Urinary bladder (tissue), 4 donors: ENCODE measurements around the gene SLC38A3. TPM values are rescaled to one million over a fixed set of nuclear protein-coding genes. Genes with fewer than 3 reads are reported as not detected.
"Not testable (repeated sequence)": the region's sequence is repeated elsewhere in the genome, so short reads cannot be mapped to it uniquely, and the experiment has no call there.

Source experiments
- DNase-seq: peaks from one replicate; pipeline ENCODE4 v3.0.0-alpha.2; 2015; ENCODE audit errors: extremely low spot score
- H3K27ac ChIP-seq: one replicate; pipeline ENCODE4 v1.5.1; 2013; ENCODE audit warnings: low read depth, mild to moderate bottlenecking, moderate library complexity
- H3K36me3 ChIP-seq: one replicate; pipeline ENCODE4 v1.6.1; 2013; ENCODE audit warnings: mild to moderate bottlenecking, moderate library complexity; ENCODE audit not compliant: insufficient read depth
- H3K4me1 ChIP-seq: one replicate; pipeline ENCODE4 v1.6.1; 2013; ENCODE audit warnings: mild to moderate bottlenecking, moderate library complexity; ENCODE audit not compliant: insufficient read depth
- H3K4me3 ChIP-seq: one replicate; pipeline ENCODE4 v1.5.1; 2013; ENCODE audit warnings: low read depth, low read length
- WGBS: extraction: QIAGEN DNeasy Blood & Tissue Kit; methylation state at CpG from one replicate; pipeline ENCODE4 v1.1.7; 2013; 5-methylcytosine and 5-hydroxymethylcytosine counted together
- polyA plus RNA-seq: library from polyadenylated mRNA; stranded (reverse); fragments of 200-250 nt; gene quantifications from one replicate; pipeline ENCODE4 v1.2.3, GENCODE V29; 2013
- total RNA-seq: library from RNA; depleted of rRNA; stranded (reverse); fragments of >200 nt; gene quantifications from one replicate; pipeline ENCODE4 v1.2.3, GENCODE V29; 2014
- donor health status: healthy with polysubstance abuse.
- donor health status: healthy.

The SLC38A3 gene
- total and polyA plus RNA-seq, 2 donors: 0.14 to 0.63 TPM

DNA sequence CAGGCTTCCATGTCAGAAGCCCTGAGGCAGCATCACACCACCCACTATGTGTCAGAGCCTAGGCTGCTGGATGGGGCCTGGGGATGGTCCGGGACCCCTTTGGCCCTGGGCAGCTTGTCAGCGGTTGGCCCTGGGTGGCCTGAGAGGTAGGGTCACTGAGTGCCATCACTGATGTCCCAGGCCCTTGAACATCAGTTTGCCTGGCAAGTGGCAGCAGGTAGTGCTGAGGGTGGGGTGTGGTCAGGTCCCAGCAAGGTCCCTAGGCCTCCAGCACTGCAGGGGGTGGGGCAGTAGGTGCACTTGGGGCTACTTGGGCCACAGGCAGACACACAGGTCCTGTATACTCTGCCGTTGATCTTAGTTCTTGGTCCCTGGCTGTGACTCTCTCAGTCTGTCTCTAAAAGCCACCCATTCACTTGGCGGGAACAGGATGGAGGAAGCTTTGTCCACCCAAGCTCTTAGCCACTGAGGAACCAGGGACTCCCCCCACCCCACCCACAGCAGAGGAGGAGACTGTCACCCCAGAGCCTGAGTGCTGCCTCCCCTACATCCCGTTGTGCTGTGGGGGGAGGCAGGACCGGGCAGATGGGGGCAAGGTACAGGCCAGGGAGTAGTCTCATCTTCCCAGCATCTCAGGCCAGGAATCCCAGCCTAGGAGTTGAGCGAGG, 36.8 kb downstream of the SLC38A3 start:
- no peak overlapping the region for H3K4me3 ChIP-seq
- 64% methylated on average over 7 of the region's 7 CpGs for WGBS
- no peak overlapping the region for H3K27ac ChIP-seq
- DNase-seq: no peak
- no peaks in the 10 kb centered on the region for H3K4me1 ChIP-seq
- H3K36me3 ChIP-seq: no peaks in the 10 kb centered on the region

DNA sequence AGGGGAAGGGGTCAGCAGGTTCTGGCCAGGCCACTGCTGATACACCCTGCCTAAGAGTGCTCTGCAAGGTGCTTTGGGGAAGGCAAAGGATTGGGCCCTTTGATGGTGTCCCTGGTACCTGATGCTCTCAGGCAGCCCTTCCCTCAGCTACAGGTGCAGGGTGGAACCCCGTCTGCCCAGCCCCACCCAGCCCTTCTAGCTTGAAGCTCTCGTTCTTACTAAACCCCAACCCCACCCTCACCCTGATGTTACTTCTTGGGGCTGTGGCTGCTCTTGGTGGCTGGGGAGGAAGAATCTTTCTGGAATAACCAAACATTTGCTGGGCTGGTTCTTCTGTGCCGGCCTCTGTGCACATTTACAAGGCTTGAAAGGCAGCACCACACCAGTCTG, 37.3 kb downstream of the SLC38A3 start:
- Histone ChIP-seq H3K4me3 (no peak overlapping the region), H3K4me1 (no peaks in the 10 kb centered on the region)

DNA sequence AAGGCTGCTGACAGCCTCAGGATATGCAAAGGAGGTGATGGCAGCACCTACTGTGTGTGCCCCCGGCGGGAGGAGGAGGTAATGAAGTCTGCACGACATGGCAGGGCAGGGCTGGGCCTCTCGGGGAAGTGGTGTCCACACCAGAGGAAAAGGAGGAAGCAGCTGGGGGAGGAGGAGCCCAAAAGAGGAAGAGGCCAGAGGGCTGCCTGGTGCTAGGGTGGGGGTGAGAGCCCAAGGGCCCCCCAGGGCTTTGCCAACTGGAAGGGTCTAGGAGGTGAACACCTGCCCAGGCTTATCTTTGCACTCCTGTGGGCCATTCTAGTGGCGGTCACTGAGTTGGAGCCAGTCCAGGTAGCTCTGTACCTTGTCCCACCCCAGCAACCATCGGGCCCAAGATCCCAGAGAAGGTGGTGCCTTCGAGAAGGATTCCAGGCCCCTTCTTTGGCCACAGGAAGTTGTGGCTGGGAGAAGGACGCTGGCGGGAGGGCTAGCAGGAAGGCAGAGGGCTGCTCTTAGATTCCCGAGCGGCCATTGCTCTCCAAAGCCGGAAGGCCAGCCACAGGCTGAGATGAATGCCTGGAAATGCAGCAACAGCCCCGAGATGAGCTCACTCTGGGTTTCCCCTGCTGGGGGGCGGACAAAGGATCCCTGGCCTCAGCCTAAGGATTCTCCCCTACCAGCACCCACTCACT, 37.9 kb downstream of the SLC38A3 start:
- Histone ChIP-seq H3K4me1 (no peaks in the 10 kb centered on the region), H3K4me3 (no peak overlapping the region), H3K27ac (peak overlapping the region; percentile 31), H3K36me3 (no peaks in the 10 kb centered on the region)
- DNase-seq: no peak
- WGBS: 37% methylated on average over 14 of the region's 14 CpGs

More for the DNA sequence above, 37.3 kb downstream of the SLC38A3 start:
- no peak for DNase-seq
- WGBS: 49% methylated on average over 3 of the region's 3 CpGs
- no peak overlapping the region for H3K27ac ChIP-seq
- no peaks in the 10 kb centered on the region for H3K36me3 ChIP-seq

- H3K27ac ChIP-seq: peak overlapping the region; percentile 31
- H3K4me1 ChIP-seq: no peaks in the 10 kb centered on the region
- no peaks in the 10 kb centered on the region for H3K36me3 ChIP-seq
- no peak for DNase-seq
- H3K4me3 ChIP-seq: no peak overlapping the region
- WGBS: 80% methylated on average over 4 of the region's 4 CpGs
Measured at GRCh38 chr3:50243543-50243895, 38.4 kb downstream of the SLC38A3 start.

DNA sequence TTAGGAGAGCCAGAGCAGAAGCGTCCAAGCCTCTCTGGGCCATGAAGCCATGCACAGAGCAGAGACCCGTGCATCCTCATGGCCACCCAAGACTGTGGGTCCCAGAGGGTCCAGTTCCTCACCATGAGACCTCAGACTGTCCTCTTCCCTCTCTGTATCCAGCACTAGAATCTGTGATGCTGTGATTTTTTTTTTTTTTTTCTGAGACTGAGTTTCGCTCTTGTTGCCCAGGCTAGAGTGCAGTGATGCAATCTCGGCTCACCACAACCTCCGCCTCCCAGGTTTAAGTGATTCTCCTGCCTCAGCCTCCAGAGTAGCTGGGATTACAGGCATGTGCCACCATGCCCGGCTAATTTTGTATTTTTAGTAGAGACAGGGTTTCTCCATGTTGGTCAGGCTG, 39.7 kb downstream of the SLC38A3 start:
- 78% methylated on average over 6 of the region's 6 CpGs for WGBS
- not testable (repeated sequence) for H3K36me3 ChIP-seq, DNase-seq, H3K27ac ChIP-seq, H3K4me1 ChIP-seq, H3K4me3 ChIP-seq

DNA sequence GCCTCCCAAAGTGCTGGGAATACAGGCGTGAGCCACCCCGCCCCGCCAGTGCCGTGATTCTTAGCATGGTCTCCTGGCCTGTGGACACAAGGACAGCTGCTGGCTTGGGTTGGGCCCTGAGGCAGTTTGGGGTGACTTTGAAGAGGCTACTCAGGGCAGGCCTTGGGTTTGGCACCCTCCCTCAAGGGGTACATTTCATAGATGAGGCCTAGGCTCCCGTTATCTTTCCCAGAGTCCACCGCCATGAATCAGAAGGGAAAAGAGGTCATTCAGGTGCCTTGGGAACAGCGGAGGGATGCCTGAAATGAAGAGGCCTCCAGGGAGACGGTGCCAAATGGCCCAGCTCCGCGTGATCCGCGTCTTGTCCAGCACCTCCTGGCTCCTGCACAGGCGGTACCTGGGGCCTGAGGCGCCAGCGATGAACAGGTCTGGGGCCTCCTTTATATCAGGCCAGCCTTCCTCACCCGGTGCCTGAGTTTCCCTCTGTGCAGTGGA, 40.2 kb downstream of the SLC38A3 start:
- Histone ChIP-seq H3K4me1 (no peaks in the 10 kb centered on the region), H3K36me3 (no peaks in the 10 kb centered on the region), H3K27ac (peak overlapping the region; percentile 3), H3K4me3 (no peak overlapping the region)
- 62% methylated on average over 16 of the region's 16 CpGs for WGBS
- DNase-seq: no peak

DNA sequence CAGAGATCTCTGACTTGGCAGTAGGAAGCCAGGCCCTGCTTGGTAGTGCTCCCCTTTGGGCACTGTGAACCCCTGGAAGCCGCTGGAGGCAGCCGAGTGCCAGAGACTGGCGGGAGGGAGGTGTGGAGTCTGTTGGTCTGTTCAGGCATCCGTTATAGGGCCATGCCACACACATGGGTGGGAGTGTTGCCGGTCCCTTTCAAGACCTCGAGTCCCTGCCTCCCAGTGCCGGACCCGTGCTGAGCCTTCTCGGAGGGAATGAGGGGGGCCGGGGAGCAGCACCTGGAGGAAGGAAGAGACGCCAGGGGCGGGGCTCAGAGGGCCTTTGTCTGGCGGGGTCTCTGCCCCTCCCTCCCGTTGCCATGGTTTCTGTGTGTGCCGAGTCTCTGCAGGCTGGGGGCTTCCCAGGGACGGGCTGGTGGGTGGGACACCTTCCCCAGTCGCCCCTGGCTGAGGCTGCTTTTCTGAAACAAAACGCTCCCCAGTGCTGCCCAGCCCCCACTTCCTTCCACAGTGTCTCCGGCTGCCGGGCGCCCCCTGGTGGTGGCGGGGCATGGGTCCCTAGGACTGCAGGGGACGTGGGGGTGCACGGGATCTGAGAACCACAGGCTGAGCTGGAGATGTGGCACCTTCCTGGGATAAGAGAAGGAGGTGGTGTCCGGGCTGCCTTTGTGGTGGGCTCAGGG, 40.9 kb downstream of the SLC38A3 start:
- WGBS: 2% methylated on average over 25 of the region's 25 CpGs
- Histone ChIP-seq H3K36me3 (no peaks in the 10 kb centered on the region), H3K4me3 (peak overlapping the region; percentile 40), H3K27ac (peak overlapping the region; percentile 70), H3K4me1 (no peaks in the 10 kb centered on the region)
- DNase-seq: no peak

GRCh38 chr3:50246517-50246954, 41.5 kb downstream of the SLC38A3 start:
- no peaks in the 10 kb centered on the region for H3K36me3 ChIP-seq
- no peak overlapping the region for H3K4me3 ChIP-seq
- peak overlapping the region; percentile 0 for H3K27ac ChIP-seq
- 24% methylated on average over 10 of the region's 10 CpGs for WGBS
- H3K4me1 ChIP-seq: no peaks in the 10 kb centered on the region
- DNase-seq: no peak

DNA sequence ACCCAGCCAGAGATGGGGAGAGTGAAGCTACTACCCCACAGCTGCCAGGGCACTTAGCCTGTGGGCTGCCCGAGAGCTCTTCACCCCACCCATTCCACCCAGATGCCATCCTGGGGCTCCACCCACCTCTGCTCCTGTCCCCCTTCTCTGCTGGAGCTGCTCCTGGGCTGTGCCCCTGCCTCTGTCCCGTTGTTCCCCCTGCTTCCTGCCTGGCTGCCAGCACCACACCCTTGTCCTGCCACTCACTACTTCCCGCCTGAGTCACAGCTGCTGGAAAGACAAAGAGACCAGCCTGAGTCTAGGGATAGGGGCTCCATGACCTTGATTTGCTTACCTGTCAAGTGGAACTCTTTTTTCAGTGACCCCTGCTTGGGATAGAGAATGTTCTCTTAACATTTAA, 43.3 kb downstream of the SLC38A3 start:
- 26% methylated on average over 3 of the region's 3 CpGs for WGBS
- Histone ChIP-seq H3K4me3 (no peak overlapping the region), H3K36me3 (no peaks in the 10 kb centered on the region), H3K4me1 (no peaks in the 10 kb centered on the region), H3K27ac (no peak overlapping the region)
- DNase-seq: no peak

DNA sequence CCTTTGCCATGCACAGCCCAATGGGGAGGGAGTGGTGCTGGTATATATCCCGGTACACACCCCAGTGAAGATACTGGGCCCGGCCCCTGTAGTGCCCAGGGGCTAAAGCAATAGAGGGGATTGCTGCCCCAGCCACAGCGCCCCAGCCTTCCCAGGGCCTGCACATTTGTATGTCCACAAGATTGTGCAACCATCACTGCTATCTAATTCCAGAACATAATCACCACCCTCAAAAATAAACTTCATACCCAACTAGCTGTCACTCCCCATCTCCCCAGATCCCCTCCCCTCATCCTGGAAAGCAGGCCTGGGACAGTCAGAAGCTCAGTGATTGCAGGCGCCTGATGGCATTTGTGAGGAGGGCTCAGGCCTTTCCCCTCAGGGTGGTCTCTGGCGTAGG, 44.4 kb downstream of the SLC38A3 start:
- Histone ChIP-seq H3K4me1 (no peaks in the 10 kb centered on the region), H3K27ac (no peak overlapping the region), H3K4me3 (no peak overlapping the region), H3K36me3 (no peaks in the 10 kb centered on the region)
- no peak for DNase-seq
- WGBS: 87% methylated on average over 5 of the region's 5 CpGs

DNA sequence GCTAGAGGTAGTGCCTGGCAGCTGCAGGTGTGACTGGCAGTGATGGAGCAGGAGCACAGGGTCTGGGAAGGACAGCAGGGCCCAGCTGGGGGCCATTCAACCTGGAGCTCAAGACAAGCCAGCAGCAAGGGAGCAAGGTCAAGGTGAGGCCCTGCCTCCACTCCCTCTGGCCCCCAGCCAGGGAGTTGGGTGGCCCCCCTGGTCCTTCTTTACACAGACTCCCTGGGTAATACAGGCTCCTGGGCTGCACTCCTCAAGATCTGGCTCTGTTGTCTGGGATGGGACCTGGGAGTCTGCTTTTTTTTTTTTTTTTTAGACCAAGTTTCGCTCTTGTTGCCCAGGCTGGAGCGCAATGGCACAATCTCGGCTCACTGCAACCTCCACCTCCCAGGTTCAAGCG, 45.4 kb downstream of the SLC38A3 start:
- Histone ChIP-seq H3K4me1 (no peaks in the 10 kb centered on the region), H3K27ac (no peak overlapping the region), H3K4me3 (no peak overlapping the region), H3K36me3 (no peaks in the 10 kb centered on the region)
- WGBS: 92% methylated on average over 4 of the region's 4 CpGs
- DNase-seq: no peak

GRCh38 chr3:50251220-50251619, 46.1 kb downstream of the SLC38A3 start:
- no peak overlapping the region for H3K4me3 ChIP-seq
- no peak overlapping the region for H3K27ac ChIP-seq
- no peaks in the 10 kb centered on the region for H3K36me3 ChIP-seq
- no peak for DNase-seq
- no peaks in the 10 kb centered on the region for H3K4me1 ChIP-seq
- WGBS: 73% methylated on average over 8 of the region's 8 CpGs

DNA sequence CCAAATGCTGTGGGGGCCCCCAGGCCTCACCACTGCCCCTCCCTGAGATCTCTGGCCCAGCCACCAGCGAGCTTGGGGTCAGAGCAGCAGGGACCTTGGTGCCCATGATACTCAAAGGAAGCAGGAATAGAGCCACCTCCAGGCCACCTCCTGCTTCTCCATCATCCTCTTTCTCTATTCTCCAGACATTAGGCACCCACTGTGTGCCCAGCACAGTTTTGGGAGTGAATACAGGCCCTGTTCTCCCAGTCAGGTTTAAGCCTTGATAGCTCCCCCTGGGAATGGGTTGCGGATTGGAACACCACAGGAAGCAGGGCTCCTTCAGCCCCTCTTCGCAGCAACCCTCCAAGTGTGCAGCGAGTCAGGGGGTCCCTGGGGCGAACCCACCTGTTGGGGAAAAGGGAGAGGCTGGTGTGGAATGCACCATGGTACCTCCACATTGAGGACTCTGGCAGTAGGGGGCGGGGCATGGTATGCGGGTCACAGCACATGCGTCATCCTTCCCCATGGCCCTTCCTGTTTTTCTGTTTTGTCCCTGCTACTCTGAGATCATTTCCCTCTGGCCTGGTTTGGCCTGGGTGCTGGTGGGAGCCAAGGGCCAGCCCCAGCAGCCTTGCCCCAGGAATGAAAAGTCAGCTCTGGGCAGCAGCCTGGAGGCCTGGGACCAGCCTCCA, 49.6 kb downstream of the SLC38A3 start:
- H3K4me1 ChIP-seq: no peaks in the 10 kb centered on the region
- no peak for DNase-seq
- peak overlapping the region; percentile 68 for H3K27ac ChIP-seq
- H3K36me3 ChIP-seq: no peaks in the 10 kb centered on the region
- no peak overlapping the region for H3K4me3 ChIP-seq
- WGBS: 75% methylated on average over 8 of the region's 8 CpGs
